ENCODE data around the gene MCTP1. TPM values are rescaled to one million over a fixed set of nuclear protein-coding genes. Genes with fewer than 3 reads are reported as not detected.

MCTP1 gene
- polyA plus RNA-seq, 1 donor from 2014 or later, result 1.9 TPM

GRCh38 chr5:94903726-94904125, 381.2 kb downstream of the MCTP1 start:
- H3K9me2 ChIP-seq (ENCODE audit: insufficient read depth, low read length), result no peaks in the 10 kb centered on the region
- no peak overlapping the region for H3K27ac ChIP-seq (ENCODE audit: low read length)
- H3K36me3 ChIP-seq (ENCODE audit: insufficient read depth, low read length), result no peaks in the 10 kb centered on the region
- TF ChIP-seq EP300 (conservative IDR thresholded peaks at IDR 0.05; ENCODE audit: poor library complexity, severe bottlenecking) (peak; percentile 76), EZH2 (IDR thresholded peaks at IDR 0.05; ENCODE audit: borderline replicate concordance, insufficient read depth, low read length, poor library complexity, severe bottlenecking) (no peak), POLR2AphosphoS5 (IDR thresholded peaks at IDR 0.05) (peak; percentile 37)
- no peak overlapping the region for H3K9ac ChIP-seq (ENCODE audit: low read length)
- no peaks in the 10 kb centered on the region for H3F3A ChIP-seq (ENCODE audit: insufficient read depth, low read length, poor library complexity, severe bottlenecking)
- H3K4me2 ChIP-seq (ENCODE audit: low read length), result no peak overlapping the region
- no peak overlapping the region for H3K4me3 ChIP-seq (ENCODE audit: low read length)
- H3K79me2 ChIP-seq (replicated peaks; ENCODE audit: insufficient read depth, low read length), result no peaks in the 10 kb centered on the region
- H2AFZ ChIP-seq (ENCODE audit: low read depth, low read length), result no peak overlapping the region
- no peaks in the 10 kb centered on the region for H4K20me1 ChIP-seq (ENCODE audit: insufficient read depth)
- H3K27me3 ChIP-seq (ENCODE audit: insufficient read depth, low read depth, low read length), result no peaks in the 10 kb centered on the region
- no peaks in the 10 kb centered on the region for H3K9me3 ChIP-seq (ENCODE audit: low read length)

- H3K9me2 ChIP-seq (ENCODE audit: insufficient read depth, low read length), result no peaks in the 10 kb centered on the region
- H2AFZ ChIP-seq (ENCODE audit: low read depth, low read length), result no peak overlapping the region
Observed at GRCh38 chr5:94901191-94901979, 383.5 kb downstream of the MCTP1 start.

DNA sequence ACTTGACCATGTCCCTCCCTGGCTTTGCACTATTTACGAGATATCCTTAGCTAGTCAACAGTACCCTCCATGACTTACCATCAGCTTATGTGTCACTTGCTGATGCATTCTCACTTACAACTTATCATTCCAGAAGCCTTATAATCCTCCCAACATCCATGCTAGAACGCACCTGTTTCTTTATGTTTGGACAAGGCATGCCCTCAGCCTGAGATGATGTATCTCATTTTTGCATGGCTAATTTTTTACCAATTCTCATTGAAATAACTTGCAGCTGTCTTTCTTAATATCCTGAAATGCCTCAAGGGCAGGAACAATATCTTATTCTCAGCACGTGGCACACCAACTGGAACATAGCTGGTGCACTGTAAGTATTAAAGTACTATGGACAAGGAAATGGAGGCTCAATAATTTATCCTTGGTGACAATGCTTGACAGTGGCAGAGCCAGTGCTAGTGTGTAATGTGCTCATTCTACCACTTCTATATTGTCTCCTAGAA, 384.8 kb downstream of the MCTP1 start:
- Histone ChIP-seq H3K36me3 (ENCODE audit: insufficient read depth, low read length) (no peaks in the 10 kb centered on the region), H3K4me3 (ENCODE audit: low read length) (no peak overlapping the region), H3K27ac (ENCODE audit: low read length) (no peak overlapping the region), H3K79me2 (replicated peaks; ENCODE audit: insufficient read depth, low read length) (no peaks in the 10 kb centered on the region), H4K20me1 (ENCODE audit: insufficient read depth) (no peaks in the 10 kb centered on the region), H3K9ac (ENCODE audit: low read length) (no peak overlapping the region), H2AFZ (ENCODE audit: low read depth, low read length) (no peak overlapping the region), H3F3A (ENCODE audit: insufficient read depth, low read length, poor library complexity, severe bottlenecking) (no peaks in the 10 kb centered on the region), H3K9me2 (ENCODE audit: insufficient read depth, low read length) (no peaks in the 10 kb centered on the region), H3K4me2 (ENCODE audit: low read length) (no peak overlapping the region), H3K9me3 (ENCODE audit: low read length) (no peaks in the 10 kb centered on the region), H3K27me3 (ENCODE audit: insufficient read depth, low read depth, low read length) (no peaks in the 10 kb centered on the region)
- TF ChIP-seq MXI1 (conservative IDR thresholded peaks at IDR 0.05; ENCODE audit: poor library complexity, severe bottlenecking) (no peak), RAD21 (conservative IDR thresholded peaks at IDR 0.05) (no peak), SMC3 (conservative IDR thresholded peaks at IDR 0.05; ENCODE audit: poor library complexity) (no peak), POLR2AphosphoS5 (IDR thresholded peaks at IDR 0.05) (no peak), TAF1 (IDR thresholded peaks at IDR 0.05; ENCODE audit: low read depth) (no peak), REST (IDR thresholded peaks at IDR 0.05; ENCODE audit: borderline replicate concordance) (no peak), EZH2 (IDR thresholded peaks at IDR 0.05; ENCODE audit: borderline replicate concordance, insufficient read depth, low read length, poor library complexity, severe bottlenecking) (no peak), CTCF (IDR thresholded peaks at IDR 0.05; ENCODE audit: poor library complexity, severe bottlenecking) (no peak), EP300 (conservative IDR thresholded peaks at IDR 0.05; ENCODE audit: poor library complexity, severe bottlenecking) (no peak)

More at GRCh38 chr5:94901191-94901979, 383.5 kb downstream of the MCTP1 start:
- Histone ChIP-seq H3K4me2 (ENCODE audit: low read length) (no peak overlapping the region), H3K4me3 (ENCODE audit: low read length) (no peak overlapping the region), H3K9me3 (ENCODE audit: low read length) (no peaks in the 10 kb centered on the region), H3F3A (ENCODE audit: insufficient read depth, low read length, poor library complexity, severe bottlenecking) (no peaks in the 10 kb centered on the region), H3K27me3 (ENCODE audit: insufficient read depth, low read depth, low read length) (no peaks in the 10 kb centered on the region), H3K36me3 (ENCODE audit: insufficient read depth, low read length) (no peaks in the 10 kb centered on the region), H3K9ac (ENCODE audit: low read length) (no peak overlapping the region), H3K79me2 (replicated peaks; ENCODE audit: insufficient read depth, low read length) (no peaks in the 10 kb centered on the region), H4K20me1 (ENCODE audit: insufficient read depth) (no peaks in the 10 kb centered on the region), H3K27ac (ENCODE audit: low read length) (no peak overlapping the region)
- no peak for TF ChIP-seq TAF1 (IDR thresholded peaks at IDR 0.05; ENCODE audit: low read depth)
- no peak for TF ChIP-seq CTCF (IDR thresholded peaks at IDR 0.05; ENCODE audit: poor library complexity, severe bottlenecking)
- no peak for TF ChIP-seq RAD21 (conservative IDR thresholded peaks at IDR 0.05)
- no peak for TF ChIP-seq SMC3 (conservative IDR thresholded peaks at IDR 0.05; ENCODE audit: poor library complexity)
- no peak for TF ChIP-seq EZH2 (IDR thresholded peaks at IDR 0.05; ENCODE audit: borderline replicate concordance, insufficient read depth, low read length, poor library complexity, severe bottlenecking)
- TF ChIP-seq EP300 (conservative IDR thresholded peaks at IDR 0.05; ENCODE audit: poor library complexity, severe bottlenecking), result no peak

Data from neural cell (in vitro differentiated cells).